22Rv1 (cell line): ENCODE results near the gene RAC3.

Experiments
- CTCF ChIP-seq: fragments of 450-650 bp; IDR thresholded peaks from 2 replicates; pipeline ENCODE4 v1.5.1; 2017; ENCODE audit warnings: mild to moderate bottlenecking
- ZFX ChIP-seq: fragments of 450-650 bp; IDR thresholded peaks from 2 replicates; pipeline ENCODE4 v1.6.1; 2017; ENCODE audit warnings: antibody characterized with exemption, borderline replicate concordance

- TF ChIP-seq CTCF: no peak
- no peak for TF ChIP-seq ZFX
Measured at GRCh38 chr17:81996757-81997441, 34.6 kb upstream of the RAC3 start.
